H1 (cell line): Measurements from ENCODE around the gene BRIP1. TPM values are rescaled to one million over a fixed set of nuclear protein-coding genes. Genes with fewer than 3 reads are reported as not detected.

Source experiments
- CTCF ChIA-PET: fragments of 300-600 bp; sonication (Branson Sonifier 250); formaldehyde crosslinking; loops from one replicate; lab custom pipeline; 2021; ENCODE audit not compliant: partially characterized antibody; lab: Charles Lee
- POLR2A ChIA-PET: fragments of 300-600 bp; sonication (Branson Sonifier 250); formaldehyde crosslinking; loops from one replicate; lab custom pipeline; 2021; ENCODE audit warnings: inconsistent platforms; ENCODE audit not compliant: partially characterized antibody; lab: Charles Lee
- DNase-seq, 2 experiments: peaks; one replicate each; pipeline versions ENCODE4 v3.0.0 to v3.0.0-alpha.2; 2010 to 2022; ENCODE audit warnings: low spot score in 2 of 2, low read depth in 1 of 2, mixed read lengths in 1 of 2
- FAIRE-seq: peaks from 2 replicates; lab custom pipeline; 2011; peaks lifted over from hg19 to GRCh38; lab: Jason Lieb, UNC
- H2AFZ ChIP-seq: 2 replicates; pipeline ENCODE4 v1.8.1; 2012; ENCODE audit warnings: low read length, inconsistent platforms
- H2AK5ac ChIP-seq: 2 replicates; pipeline ENCODE4 v1.6.1; 2013; ENCODE audit warnings: low read depth, low read length
- H2BK120ac ChIP-seq: replicated peaks from 2 replicates; pipeline ENCODE3; 2013; ENCODE audit warnings: low read depth, low read length, inconsistent platforms
- H2BK12ac ChIP-seq: 2 replicates; pipeline ENCODE4 v1.6.1; 2013; ENCODE audit warnings: low read depth, low read length
- H2BK15ac ChIP-seq: 2 replicates; pipeline ENCODE4 v1.6.1; 2013; ENCODE audit warnings: low read length
- H2BK20ac ChIP-seq: 2 replicates; pipeline ENCODE4 v1.6.1; 2013; ENCODE audit warnings: low read length
- H2BK5ac ChIP-seq: 2 replicates; pipeline ENCODE4 v1.6.1; 2013; ENCODE audit warnings: low read depth, low read length
- H3K14ac ChIP-seq: 2 replicates; pipeline ENCODE4 v1.6.1; 2013; ENCODE audit warnings: inconsistent platforms; ENCODE audit not compliant: insufficient read length
- H3K18ac ChIP-seq: 2 replicates; pipeline ENCODE4 v1.6.1; 2013; ENCODE audit warnings: low read length; ENCODE audit errors: extremely low read depth
- H3K23ac ChIP-seq: 2 replicates; pipeline ENCODE4 v1.6.1; 2013; ENCODE audit warnings: inconsistent platforms; ENCODE audit not compliant: insufficient read length
- H3K23me2 ChIP-seq: 2 replicates; pipeline ENCODE4 v1.6.1; 2013; ENCODE audit warnings: low read depth, low read length
- H3K27ac ChIP-seq: 2 replicates; pipeline ENCODE4 v1.6.1; 2011; ENCODE audit warnings: low read depth, low read length, inconsistent platforms
- H3K27me3 ChIP-seq, 4 experiments: replicated peaks in 1 of 4; 1 replicate in 1 of 4; 2 replicates in 3 of 4; pipeline versions ENCODE4 v1.6.1 to v1.8.1; 2011 to 2013; ENCODE audit warnings: low read length in 3 of 4, mild to moderate bottlenecking in 3 of 4, inconsistent platforms in 2 of 4, mixed read lengths in 2 of 4, moderate library complexity in 1 of 4; ENCODE audit not compliant: control insufficient read depth in 3 of 4, insufficient read depth in 3 of 4; ENCODE audit errors: extremely low read depth in 1 of 4
- H3K36me3 ChIP-seq, 4 experiments: 2 replicates each; pipeline versions ENCODE4 v1.6.1 to v1.8.1; 2011 to 2013; ENCODE audit warnings: mild to moderate bottlenecking in 4 of 4, low read length in 3 of 4, moderate library complexity in 2 of 4, control low read depth in 1 of 4, inconsistent platforms in 1 of 4; ENCODE audit not compliant: insufficient read depth in 4 of 4, control insufficient read depth in 2 of 4
- H3K4ac ChIP-seq: replicated peaks from 2 replicates; pipeline ENCODE3; 2013; ENCODE audit warnings: low read length, low read depth, mixed read lengths, inconsistent platforms; ENCODE audit not compliant: insufficient read length
- H3K4me1 ChIP-seq, 4 experiments: replicated peaks in 1 of 4; 1 replicate in 1 of 4; 2 replicates in 3 of 4; pipeline versions ENCODE4 v1.6.1 to v1.8.1; 2011 to 2013; ENCODE audit warnings: low read length in 3 of 4, inconsistent platforms in 2 of 4, mixed read lengths in 1 of 4; ENCODE audit not compliant: insufficient read depth in 4 of 4, control insufficient read depth in 3 of 4
- H3K4me2 ChIP-seq, 2 experiments: 2 replicates each; pipeline versions ENCODE4 v1.6.1 to v1.8.1; 2011 to 2013; ENCODE audit warnings: low read depth in 2 of 2, low read length in 2 of 2, control low read depth in 1 of 2, inconsistent platforms in 1 of 2, mild to moderate bottlenecking in 1 of 2; ENCODE audit not compliant: insufficient read depth in 1 of 2
- H3K4me3 ChIP-seq, 4 experiments: fragments of 200-600, 300-600 bp in 1 of 4; sonication (generic), shearing (Covaris generic), sonication (Bioruptor Twin) in 1 of 4; 2 replicates each; pipeline versions ENCODE4 v1.5.1 to v1.8.1; 2011 to 2016; ENCODE audit warnings: low read length in 4 of 4, low read depth in 3 of 4, control low read depth in 2 of 4, inconsistent platforms in 2 of 4, mild to moderate bottlenecking in 2 of 4, mixed read lengths in 1 of 4, moderate library complexity in 1 of 4; ENCODE audit not compliant: insufficient read depth in 2 of 4; ENCODE audit errors: extremely low read depth in 1 of 4
- H3K56ac ChIP-seq: replicated peaks from 2 replicates; pipeline ENCODE3; 2013; ENCODE audit warnings: low read depth, mild to moderate bottlenecking, mixed read lengths, low read length, inconsistent platforms; ENCODE audit not compliant: insufficient read length
- H3K79me1 ChIP-seq: 2 replicates; pipeline ENCODE4 v1.6.1; 2013; ENCODE audit warnings: low read depth, low read length, control low read depth
- H3K79me2 ChIP-seq, 2 experiments: 2 replicates each; pipeline versions ENCODE4 v1.6.1 to v1.8.1; 2012 to 2013; ENCODE audit warnings: low read length in 2 of 2, mild to moderate bottlenecking in 2 of 2, inconsistent platforms in 1 of 2; ENCODE audit not compliant: insufficient read depth in 2 of 2, control insufficient read depth in 1 of 2
- H3K9ac ChIP-seq, 4 experiments: replicated peaks in 1 of 4; 1 replicate in 1 of 4; 2 replicates in 3 of 4; pipeline versions ENCODE4 v1.6.1 to v1.8.1; 2011 to 2013; ENCODE audit warnings: low read depth in 3 of 4, low read length in 3 of 4, control low read depth in 2 of 4, mild to moderate bottlenecking in 2 of 4, moderate library complexity in 2 of 4, inconsistent platforms in 1 of 4; ENCODE audit errors: extremely low read depth in 1 of 4
- H3K9me3 ChIP-seq, 2 experiments: 2 replicates each; pipeline versions ENCODE4 v1.6.1 to v1.8.1; 2012 to 2013; ENCODE audit warnings: mild to moderate bottlenecking in 2 of 2, moderate library complexity in 2 of 2, control low read depth in 1 of 2, inconsistent platforms in 1 of 2, low read depth in 1 of 2, low read length in 1 of 2, mixed read lengths in 1 of 2; ENCODE audit not compliant: insufficient read depth in 2 of 2
- H4K20me1 ChIP-seq, 2 experiments: replicated peaks in 1 of 2; 2 replicates each; pipeline versions ENCODE3 to v1.8.1; 2011 to 2013; ENCODE audit warnings: inconsistent platforms in 2 of 2, low read length in 2 of 2, mild to moderate bottlenecking in 1 of 2; ENCODE audit not compliant: insufficient read depth in 2 of 2, control insufficient read depth in 1 of 2
- H4K5ac ChIP-seq: 2 replicates; pipeline ENCODE4 v1.6.1; 2013; ENCODE audit warnings: low read length, low read depth, mixed read lengths, inconsistent platforms; ENCODE audit not compliant: insufficient read length
- H4K8ac ChIP-seq: 2 replicates; pipeline ENCODE4 v1.8.0; 2013; ENCODE audit warnings: mild to moderate bottlenecking, moderate library complexity, low read length, inconsistent platforms; ENCODE audit not compliant: insufficient read depth; ENCODE audit errors: extremely low read depth
- H4K91ac ChIP-seq: replicated peaks from 2 replicates; pipeline ENCODE3; 2013; ENCODE audit warnings: low read length, mixed read lengths, inconsistent platforms; ENCODE audit not compliant: insufficient read length
- ASH2L ChIP-seq: fragments of 200-600, 300-600 bp; sonication (generic); IDR thresholded peaks from one replicate; pipeline ENCODE4 v1.7.1; 2017; ENCODE audit warnings: low read length
- CBX5 ChIP-seq: fragments of 300-800, 300-1000 bp; sonication (generic); IDR thresholded peaks from 2 replicates; pipeline ENCODE4 v1.7.1; 2016; ENCODE audit warnings: antibody characterized with exemption, low read length, low read depth
- POLR2AphosphoS5 ChIP-seq: IDR thresholded peaks from 2 replicates; pipeline ENCODE4 v1.6.1; 2011; ENCODE audit warnings: low read depth, low read length
- RAD21 ChIP-seq, 2 experiments: IDR thresholded peaks in 1 of 2; conservative IDR thresholded peaks in 1 of 2; 2 replicates each; pipeline ENCODE4 v1.6.1; 2011; ENCODE audit warnings: low read depth in 2 of 2, low read length in 2 of 2, improper control_type of control experiment in 1 of 2, inconsistent platforms in 1 of 2, mild to moderate bottlenecking in 1 of 2, moderate library complexity in 1 of 2
- SAP30 ChIP-seq: fragments of 300-600 bp; sonication (generic); IDR thresholded peaks from 2 replicates; pipeline ENCODE4 v1.7.1; 2012; ENCODE audit warnings: low read length, moderate library complexity, mild to moderate bottlenecking, inconsistent platforms; ENCODE audit not compliant: insufficient read depth, insufficient replicate concordance
- TAF7 ChIP-seq: optimal IDR thresholded peaks from 2 replicates; pipeline ENCODE3; 2011; ENCODE audit warnings: low read depth, mild to moderate bottlenecking, inconsistent platforms, low read length, moderate library complexity, borderline replicate concordance
- YY1 ChIP-seq: IDR thresholded peaks from 2 replicates; pipeline ENCODE4 v1.6.1; 2011; ENCODE audit warnings: low read depth, mild to moderate bottlenecking, low read length
- WGBS, 2 experiments: shearing (Covaris generic) in 1 of 2; methylation state at CpG; one replicate each; pipeline versions ENCODE4 v1.1.6 to v1.1.7; 2013 to 2015; ENCODE audit warnings: low lambda C conversion rate in 2 of 2, mixed read lengths in 2 of 2, inconsistent platforms in 1 of 2, low coverage in 1 of 2, missing lambda C conversion rate in 1 of 2; ENCODE audit not compliant: insufficient replicate concordance in 2 of 2, insufficient coverage in 1 of 2, insufficient read length in 1 of 2; ENCODE audit errors: extremely low coverage in 1 of 2, missing lambda C conversion rate in 1 of 2; 5-methylcytosine and 5-hydroxymethylcytosine counted together
- polyA plus RNA-seq, 7 experiments: library from polyadenylated mRNA; depleted of rRNA in 3 of 7; stranded (reverse) in 5 of 7; unstranded in 2 of 7; fragments of >200 nt in 5 of 7; fragments of 200-250 nt in 2 of 7; gene quantifications; 1 replicate in 5 of 7; 2 replicates in 1 of 7; 4 replicates in 1 of 7; pipeline versions ENCODE4 v1.2.1 to v1.2.3, GENCODE V29; 2011 to 2013; ENCODE audit warnings: missing spikeins in 2 of 7, mixed read lengths in 2 of 7
- total RNA-seq: library from RNA; stranded (reverse); fragmentation: NEBNext Ultra II Directional; extraction: Animal tissue kit (Norgen Biotek cat#: 25700); gene quantifications from 2 replicates; pipeline ENCODE4 v1.2.1, GENCODE V29; 2021

The BRIP1 gene
- total and polyA plus RNA-seq, 2 of the 8 experiments (the other 6 are each of a cell fraction or from before 2014, with no cell fraction given): 5.8 to 19.2 TPM

GRCh38 chr17:61714300-61714699 is 149.0 kb downstream of the BRIP1 start:
- H3K9ac ChIP-seq: no peak overlapping the region
- ChIA-PET POLR2A (no interaction called here), CTCF (interaction anchor here (0.6 kb wide), 1 partner anchor 245 kb away, joined by 3 read pairs; no protein-coding TSS in a partner anchor)
- H4K5ac ChIP-seq: no peak overlapping the region
- no peak overlapping the region for H3K4ac ChIP-seq
- no peak overlapping the region for H2BK5ac ChIP-seq
- H3K36me3 ChIP-seq: peaks cover 0 to 21% (median 6%) of the 10 kb centered on the region in 4 experiments; a peak in 3 of 8 replicates
- no peak overlapping the region for H2AK5ac ChIP-seq
- FAIRE-seq (no peak), DNase-seq (no peak)
- H3K14ac ChIP-seq: no peak overlapping the region
- TF ChIP-seq POLR2AphosphoS5 (no peak), RAD21 (IDR thresholded peaks at IDR 0.05 in 1 of 2, conservative IDR thresholded peaks at IDR 0.05 in 1 of 2; ENCODE audit: low read depth in 2 of 2, low read length in 2 of 2) (no peak), SAP30 (no peak), TAF7 (no peak), ASH2L (no peak), YY1 (no peak), CBX5 (no peak)
- no peaks in the 10 kb centered on the region for H3K23me2 ChIP-seq
- H2BK120ac ChIP-seq: no peak overlapping the region
- H3K9me3 ChIP-seq: no peaks in the 10 kb centered on the region; a peak in 1 of 4 replicates
- 88% methylated on average over 2 of the region's 2 CpGs; no CpG with 5 or more reads in 1 of the 2 experiments for WGBS, 2 experiments
- no peak overlapping the region for H2BK20ac ChIP-seq
- no peak overlapping the region for H2BK12ac ChIP-seq
- no peaks in the 10 kb centered on the region for H3K79me2 ChIP-seq
- no peak overlapping the region for H4K8ac ChIP-seq
- no peak overlapping the region for H2AFZ ChIP-seq
- H3K27ac ChIP-seq: no peak overlapping the region
- no peaks in the 10 kb centered on the region for H3K4me1 ChIP-seq
- no peak overlapping the region for H3K4me3 ChIP-seq
- H3K4me2 ChIP-seq: no peak overlapping the region
- H2BK15ac ChIP-seq: no peak overlapping the region
- no peaks in the 10 kb centered on the region for H3K79me1 ChIP-seq
- H3K27me3 ChIP-seq: no peaks in the 10 kb centered on the region
- H3K18ac ChIP-seq: no peak overlapping the region
- no peak overlapping the region for H3K56ac ChIP-seq
- no peak overlapping the region for H4K91ac ChIP-seq
- no peaks in the 10 kb centered on the region for H4K20me1 ChIP-seq
- H3K23ac ChIP-seq: no peak overlapping the region
